Prostate gland (tissue), 2 donors: ENCODE data around the gene SHANK1. TPM values are rescaled to one million over a fixed set of nuclear protein-coding genes. Genes with fewer than 3 reads are reported as not detected.

Experiments used
- DNase-seq: peaks from one replicate; pipeline ENCODE4 v3.0.0-alpha.2; 2019; ENCODE audit warnings: low spot score
- H3K27ac ChIP-seq, 2 donors: fragments of 200-600 bp; sonication (generic); 2 replicates each; pipeline ENCODE4 v1.5.1; 2017 to 2019
- H3K27me3 ChIP-seq: fragments of 200-600 bp; sonication (generic); replicated peaks from 2 replicates; pipeline ENCODE4 v1.5.1; 2019; ENCODE audit not compliant: insufficient read depth
- H3K36me3 ChIP-seq, 2 donors: fragments of 200-600 bp; sonication (generic); 1 replicate in 1 of 2; 2 replicates in 1 of 2; pipeline versions ENCODE4 v1.5.1 to v1.8.1; 2017 to 2019
- H3K4me1 ChIP-seq: fragments of 200-600 bp; sonication (generic); replicated peaks from 2 replicates; pipeline ENCODE4 v1.5.1; 2019
- H3K4me3 ChIP-seq, 2 donors: fragments of 200-600 bp; sonication (generic); 2 replicates each; pipeline ENCODE4 v1.5.1; 2017 to 2019
- H3K9me3 ChIP-seq: fragments of 200-600 bp; sonication (generic); 2 replicates; pipeline ENCODE4 v1.5.1; 2017
- CTCF ChIP-seq, 4 experiments: fragments of 200-600 bp in 2 of 4; fragments of 450-650 bp in 2 of 4; sonication (generic) in 2 of 4; IDR thresholded peaks; 1 replicate in 3 of 4; 2 replicates in 1 of 4; pipeline ENCODE4 v1.5.1; 2016 to 2019; ENCODE audit warnings: antibody characterized with exemption in 4 of 4, mild to moderate bottlenecking in 2 of 4, moderate library complexity in 2 of 4
- POLR2A ChIP-seq: fragments of 450-650 bp; IDR thresholded peaks from one replicate; pipeline ENCODE4 v1.6.1; 2016; ENCODE audit warnings: antibody characterized with exemption, mild to moderate bottlenecking
- POLR2AphosphoS5 ChIP-seq: sonication (generic); formaldehyde crosslinking; IDR thresholded peaks from one replicate; pipeline ENCODE4 v1.6.1; 2017; ENCODE audit warnings: antibody characterized with exemption
- WGBS: methylation state at CpG from one replicate; pipeline ENCODE4 v1.1.5; 2018; 5-methylcytosine and 5-hydroxymethylcytosine counted together
- intact Hi-C: fragments of 100-400 bp; cut with DNase I; formaldehyde crosslinking; loops from one replicate; pipeline ENCODE4 v1.14.2; 2022
- total RNA-seq, 2 donors: library from RNA; depleted of rRNA; stranded (reverse); fragments of >200 nt; gene quantifications; one replicate each; pipeline ENCODE4 v1.1.0, GENCODE V29; 2016

The SHANK1 gene
- total RNA-seq, 2 donors from 2014 or later, result 0.91 to 2.3 TPM

- no peak for TF ChIP-seq POLR2A
- peak; percentile 51 for TF ChIP-seq POLR2AphosphoS5
- TF ChIP-seq CTCF (IDR thresholded peaks at IDR 0.05), result no peak
- intact Hi-C loops, result no loop called here
- Histone ChIP-seq H3K27ac (peak overlapping the region; percentile 47), H3K36me3 (no peaks in the 10 kb centered on the region), H3K4me3 (peak overlapping the region; percentile 28 to 36), H3K9me3 (no peaks in the 10 kb centered on the region), H3K27me3 (no peaks in the 10 kb centered on the region), H3K4me1 (no peaks in the 10 kb centered on the region)
- DNase-seq, result peak; percentile 90
- 4% methylated on average over 38 of the region's 38 CpGs for WGBS
Measured at GRCh38 chr19:50657712-50658440, 61.7 kb downstream of the SHANK1 start.

GRCh38 chr19:50657222-50657669 is 62.4 kb downstream of the SHANK1 start:
- H3K4me3 ChIP-seq, result no peak overlapping the region

GRCh38 chr19:50654882-50655281 is 64.7 kb downstream of the SHANK1 start:
- no peak for DNase-seq
- Histone ChIP-seq H3K9me3 (no peaks in the 10 kb centered on the region), H3K27ac (no peak overlapping the region), H3K4me1 (no peaks in the 10 kb centered on the region), H3K4me3 (no peak overlapping the region), H3K36me3 (no peaks in the 10 kb centered on the region), H3K27me3 (no peaks in the 10 kb centered on the region)
- TF ChIP-seq POLR2AphosphoS5 (no peak), CTCF (IDR thresholded peaks at IDR 0.05) (no peak), POLR2A (no peak)
- intact Hi-C loops, result no loop called here

More at GRCh38 chr19:50657222-50657669, 62.4 kb downstream of the SHANK1 start:
- DNase-seq, result no peak
- no peaks in the 10 kb centered on the region for H3K36me3 ChIP-seq
- no peak overlapping the region for H3K27ac ChIP-seq
- intact Hi-C loops, result no loop called here
- H3K9me3 ChIP-seq, result no peaks in the 10 kb centered on the region
- 54% methylated on average over 6 of the region's 6 CpGs for WGBS
- H3K27me3 ChIP-seq, result no peaks in the 10 kb centered on the region
- TF ChIP-seq CTCF (IDR thresholded peaks at IDR 0.05) (no peak), POLR2A (no peak), POLR2AphosphoS5 (no peak)
- no peaks in the 10 kb centered on the region for H3K4me1 ChIP-seq

- DNase-seq, result no peak
- Histone ChIP-seq H3K9me3 (no peaks in the 10 kb centered on the region), H3K4me3 (no peak overlapping the region), H3K27ac (no peak overlapping the region), H3K4me1 (no peaks in the 10 kb centered on the region), H3K36me3 (no peaks in the 10 kb centered on the region), H3K27me3 (no peaks in the 10 kb centered on the region)
- 91% methylated on average over 6 of the region's 6 CpGs for whole genome bisulfite sequencing
- intact Hi-C loops, result no loop called here
- TF ChIP-seq POLR2A, result no peak
- no peak for TF ChIP-seq POLR2AphosphoS5
- no peak for TF ChIP-seq CTCF (IDR thresholded peaks at IDR 0.05)
Measured at GRCh38 chr19:50652722-50653121, 66.9 kb downstream of the SHANK1 start.

DNA sequence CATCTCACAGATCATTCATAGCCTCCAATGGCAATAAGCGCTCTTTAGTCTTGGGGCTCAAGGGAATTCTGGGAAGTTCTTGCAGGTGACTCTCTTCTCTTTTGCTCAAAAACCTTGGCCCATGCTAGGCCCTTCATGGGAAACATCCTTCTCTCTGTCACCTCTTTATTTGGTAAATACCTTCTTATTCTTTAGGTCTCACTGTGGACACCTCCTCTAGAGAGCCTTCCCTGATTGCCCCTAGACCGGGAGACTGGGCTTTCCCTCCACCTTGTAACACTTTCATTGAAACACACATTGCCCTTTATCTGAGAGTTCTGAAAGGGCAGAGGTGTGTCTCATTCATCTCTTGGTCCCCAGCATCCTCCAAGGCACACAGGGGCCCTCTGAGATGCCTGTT is 68.4 kb downstream of the SHANK1 start:
- TF ChIP-seq CTCF (IDR thresholded peaks at IDR 0.05), result no peak
- no peak for TF ChIP-seq POLR2AphosphoS5
- no peak for TF ChIP-seq POLR2A
- Histone ChIP-seq H3K4me1 (no peaks in the 10 kb centered on the region), H3K36me3 (no peaks in the 10 kb centered on the region), H3K27ac (no peak overlapping the region), H3K4me3 (no peak overlapping the region), H3K9me3 (no peaks in the 10 kb centered on the region), H3K27me3 (no peaks in the 10 kb centered on the region)
- intact Hi-C loops, result no loop called here
- DNase-seq, result no peak
- WGBS, result 81% methylated on average over 2 of the region's 2 CpGs
